Left ventricle myocardium superior (tissue), 1 donor: Measurements from ENCODE around the gene GABBR1. TPM values are rescaled to one million over a fixed set of nuclear protein-coding genes. Genes with fewer than 3 reads are reported as not detected.
"Not testable (repeated sequence)": the region's sequence is repeated elsewhere in the genome, so short reads cannot be mapped to it uniquely, and the experiment has no call there.

Experiments
- ATAC-seq: fragments of 200-7000 bp; cut with Tn5 transposase; one replicate; pipeline ENCODE4 v1.9.1; 2020; ENCODE audit warnings: mild to moderate bottlenecking, moderate library complexity
- DNase-seq: peaks from one replicate; pipeline ENCODE4 v3.0.0-alpha.2; 2020
- intact Hi-C: fragments of 100-400 bp; cut with micrococcal nuclease; formaldehyde crosslinking; loops from one replicate; pipeline ENCODE4 v1.11.0; 2022
- long read RNA-seq: library from polyadenylated mRNA; unstranded; transcript quantifications from one replicate; pipeline ENCODE4 v2.0.0, GENCODE V29; 2021
- total RNA-seq: library from RNA; stranded (reverse); fragmentation: NEBNext Ultra II Directional; extraction: Animal tissue kit (Norgen Biotek cat#: 25700); gene quantifications from one replicate; pipeline ENCODE4 v1.2.1, GENCODE V29; 2021
- donor health status: DM: no; HTN: yes; CAD: no; lungs with severe emphysema.

The GABBR1 gene
- total RNA-seq: 22.6 TPM
- long read RNA-seq, partial matches to known transcripts: 0 of 13 reads
- long read RNA-seq, other reads (novel, unspliced or antisense): 9 of 13 reads

- peak; percentile 90 for DNase-seq
- ATAC-seq: peak; percentile 94
- intact Hi-C loops: no loop called here
Measured at GRCh38 chr6:29632789-29633533, at the start of gene GABBR1. TSS of gene GABBR1 (minus strand) at chr6:29633183. CDS start at chr6:29632385, 798 bp downstream.

GRCh38 chr6:29681811-29682210 lies 48.8 kb upstream of the GABBR1 start:
- DNase-seq: no peak
- no peak for ATAC-seq
- intact Hi-C loops: no loop called here

GRCh38 chr6:29680904-29681303 lies 47.9 kb upstream of the GABBR1 start, which contains the start of gene ZFP57:
TSS of gene ZFP57 (minus strand) at chr6:29681152. CDS start at chr6:29677003, 4,149 bp downstream.
- DNase-seq: no peak
- intact Hi-C loops: no loop called here
- ATAC-seq: no peak

- DNase-seq: no peak
- intact Hi-C loops: no loop called here
- ATAC-seq: no peak
Measured at GRCh38 chr6:29680416-29680815, 47.4 kb upstream of the GABBR1 start.

GRCh38 chr6:29679962-29680361 lies 47.0 kb upstream of the GABBR1 start:
- no peak for ATAC-seq
- DNase-seq: no peak
- intact Hi-C loops: no loop called here

DNA sequence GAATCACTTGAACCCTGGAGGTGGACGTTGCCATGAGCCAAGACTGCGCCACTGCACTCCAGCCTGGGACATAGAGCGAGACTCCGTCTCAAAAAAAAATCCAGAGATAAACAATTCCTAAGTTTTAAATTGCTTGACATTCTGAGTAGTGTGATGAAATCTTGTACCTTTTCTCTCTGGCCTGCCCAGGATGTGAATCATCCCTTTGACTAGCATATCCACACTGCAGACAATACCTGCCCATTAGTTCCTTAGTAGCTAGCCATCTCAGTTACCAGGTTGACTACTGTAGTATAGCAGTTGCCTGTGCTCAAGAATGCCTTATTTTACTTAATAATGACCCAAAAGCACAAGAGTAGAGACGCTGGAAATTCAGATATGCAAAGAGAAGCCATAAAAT lies 45.1 kb upstream of the GABBR1 start:
- ATAC-seq: no peak
- intact Hi-C loops: no loop called here
- no peak for DNase-seq

GRCh38 chr6:29676981-29677601 lies 44.1 kb upstream of the GABBR1 start:
- peak; percentile 50 for DNase-seq
- peak; percentile 36 for ATAC-seq

DNA sequence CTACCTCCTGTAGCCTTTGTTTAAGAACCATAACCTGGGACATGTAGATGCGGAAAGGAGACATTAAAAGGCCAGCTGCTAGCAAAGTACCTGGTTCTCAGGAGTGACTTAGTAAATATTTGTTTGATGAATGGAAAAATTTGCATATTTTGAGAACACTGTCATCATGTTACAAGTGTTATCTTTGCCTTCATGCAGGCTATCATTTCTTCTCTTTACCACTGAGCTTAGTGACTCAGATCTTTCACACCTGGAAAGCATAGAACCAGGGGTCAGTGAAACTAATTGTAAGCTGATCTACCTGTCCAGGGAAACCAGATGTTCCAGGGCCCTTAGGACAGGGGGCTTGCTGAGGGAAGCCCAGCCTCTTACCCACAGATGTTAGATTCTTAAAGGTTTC lies 42.6 kb upstream of the GABBR1 start:
- intact Hi-C loops: no loop called here
- DNase-seq (no peak), ATAC-seq (no peak)

More at GRCh38 chr6:29676981-29677601, 44.1 kb upstream of the GABBR1 start:
- intact Hi-C loops: no loop called here

GRCh38 chr6:29674008-29674407 lies 41.0 kb upstream of the GABBR1 start:
- intact Hi-C loops: no loop called here
- DNase-seq: no peak
- ATAC-seq: no peak

- intact Hi-C loops: no loop called here
- ATAC-seq (no peak), DNase-seq (no peak)
Measured at GRCh38 chr6:29673161-29673560, 40.2 kb upstream of the GABBR1 start.

- ATAC-seq, DNase-seq, intact Hi-C loops: not testable (repeated sequence)
Measured at GRCh38 chr6:29672116-29672515, 39.1 kb upstream of the GABBR1 start.

GRCh38 chr6:29671026-29671425 lies 38.0 kb upstream of the GABBR1 start:
- DNase-seq (no peak), ATAC-seq (no peak)
- intact Hi-C loops: no loop called here

DNA sequence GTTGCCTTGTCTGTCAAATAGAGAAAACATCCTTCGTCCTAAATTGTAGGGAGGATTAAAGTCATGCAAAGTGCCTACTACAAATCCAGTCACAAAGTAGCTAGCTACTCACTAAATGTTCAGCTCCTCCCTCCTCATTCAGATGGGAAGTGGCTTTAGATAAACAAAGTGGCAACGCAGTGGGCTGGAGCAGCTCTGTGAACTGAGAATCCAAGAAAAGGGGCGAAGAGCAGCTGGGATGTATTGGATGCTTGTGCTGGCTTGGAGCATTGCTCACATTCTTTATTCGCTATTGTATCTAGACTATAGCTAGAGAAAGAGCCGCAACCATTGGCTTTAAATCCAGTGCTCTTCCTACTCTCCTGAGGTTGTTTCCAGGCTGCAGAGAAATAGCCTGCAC lies 34.2 kb upstream of the GABBR1 start:
- intact Hi-C loops: no loop called here
- ATAC-seq (no peak), DNase-seq (no peak)

DNA sequence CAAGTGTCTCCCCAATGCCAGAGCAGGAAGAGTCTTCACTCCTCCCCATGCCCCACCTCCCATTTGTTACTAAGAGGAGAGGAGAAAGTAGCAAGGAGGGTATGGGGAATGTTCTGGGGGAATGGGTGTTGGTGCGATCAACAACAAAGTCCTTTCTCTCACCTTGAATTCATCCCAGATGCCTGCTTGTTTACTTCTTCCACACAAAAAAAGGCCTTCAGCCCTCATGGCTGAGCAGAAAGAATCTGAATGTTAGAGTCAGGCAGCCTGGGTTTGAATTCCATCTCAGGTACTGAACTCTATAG lies 33.8 kb upstream of the GABBR1 start:
- intact Hi-C loops: no loop called here
- ATAC-seq (no peak), DNase-seq (no peak)

GRCh38 chr6:29665942-29666825 lies 33.2 kb upstream of the GABBR1 start:
- ATAC-seq (peak; percentile 93), DNase-seq (no peak)
- intact Hi-C loops: no loop called here

DNA sequence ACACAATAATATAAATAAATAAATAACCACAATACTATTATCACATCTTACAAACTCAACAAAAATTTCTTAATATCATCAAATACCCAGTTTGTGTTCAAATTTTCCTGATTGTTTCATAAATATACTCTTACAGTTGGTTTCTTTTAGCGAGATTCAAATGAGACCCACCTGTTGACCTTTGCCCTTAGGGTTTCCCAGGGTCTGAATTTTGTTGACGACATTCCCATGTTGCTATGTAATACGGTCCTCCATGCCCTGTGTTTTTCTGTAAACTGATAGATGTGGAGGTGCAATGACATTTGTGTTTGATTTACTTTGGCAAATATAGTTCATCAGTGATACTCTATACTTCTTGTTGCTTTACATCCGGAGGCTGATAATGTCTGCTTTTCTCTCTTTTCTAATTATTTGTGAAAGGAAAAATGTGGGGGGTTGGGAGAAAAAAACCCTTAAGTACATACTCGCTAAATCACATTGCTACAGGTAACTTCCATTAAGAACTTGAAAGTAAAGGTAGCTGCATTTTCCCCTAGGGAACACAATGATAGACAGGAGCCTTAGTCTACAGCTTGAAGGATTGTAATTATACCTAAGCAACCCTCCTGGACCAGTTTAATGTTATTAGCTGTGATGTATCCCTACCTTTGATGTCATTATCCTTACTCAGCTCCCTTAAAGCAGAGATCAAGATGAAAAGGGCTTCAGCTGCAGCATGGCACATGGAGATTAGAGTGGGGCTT lies 30.5 kb upstream of the GABBR1 start:
- ATAC-seq: no peak
- no peak for DNase-seq
- intact Hi-C loops: no loop called here

- DNase-seq, intact Hi-C loops, ATAC-seq: not testable (repeated sequence)
Measured at GRCh38 chr6:29661502-29662141, 28.6 kb upstream of the GABBR1 start.

DNA sequence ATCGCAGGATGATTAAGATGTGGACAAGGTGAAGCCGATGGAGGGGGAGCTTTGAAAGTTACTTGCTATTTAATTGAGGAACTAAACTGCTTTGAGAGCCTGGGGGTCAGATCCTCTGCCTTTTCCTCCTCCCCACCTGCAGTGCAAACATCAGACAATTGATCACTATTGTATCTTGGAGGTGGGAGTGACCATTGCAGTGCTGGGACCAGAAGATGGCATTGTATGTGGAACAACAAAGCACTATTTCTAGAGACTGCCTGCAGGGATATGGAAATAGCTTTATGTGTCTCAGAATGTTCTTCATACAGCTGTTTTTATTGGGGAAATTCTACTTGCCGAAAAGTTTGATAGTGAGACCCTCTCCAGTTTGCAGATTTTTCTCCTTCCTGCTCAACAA lies 28.1 kb upstream of the GABBR1 start:
- DNase-seq (no peak), ATAC-seq (no peak)
- intact Hi-C loops: no loop called here

GRCh38 chr6:29656798-29657197 lies 23.8 kb upstream of the GABBR1 start, which contains the start of gene MOG:
TSS of gene MOG (plus strand) at chr6:29657092. CDS start at chr6:29657210, 118 bp downstream.
- ATAC-seq: peak; percentile 36
- intact Hi-C loops: no loop called here
- no peak for DNase-seq
